GM19043 (cell line): Measurements from ENCODE around the gene ADAM17.
"Not testable (repeated sequence)": the region's sequence is repeated elsewhere in the genome, so short reads cannot be mapped to it uniquely, and the experiment has no call there.

Experiments
- ATAC-seq: cut with Tn5 transposase; IDR thresholded peaks from one replicate; pipeline ENCODE4 v1.9.1; 2021; ENCODE audit warnings: low read depth; ENCODE audit not compliant: unreplicated experiment

Gene ADAM17

GRCh38 chr2:9555297-9556120, at the start of gene ADAM17:
Gene ADAM17, minus strand, starts transcription at chr2:9555830. Its CDS starts 225 bp downstream, at chr2:9555605.
- ATAC-seq, result peak; percentile 79

- ATAC-seq, result no peak
These were observed 46.8 kb upstream of the ADAM17 start for GRCh38 chr2:9602412-9602811.

GRCh38 chr2:9601397-9601796, 45.8 kb upstream of the ADAM17 start:
- ATAC-seq, result no peak

GRCh38 chr2:9599430-9599829, 43.8 kb upstream of the ADAM17 start:
- no peak for ATAC-seq

- no peak for ATAC-seq
These were observed 41.1 kb upstream of the ADAM17 start for GRCh38 chr2:9596621-9597311.

GRCh38 chr2:9595746-9596145, 40.1 kb upstream of the ADAM17 start:
- no peak for ATAC-seq

- not testable (repeated sequence) for ATAC-seq
These were observed 39.6 kb upstream of the ADAM17 start for GRCh38 chr2:9595256-9595655.

GRCh38 chr2:9594366-9595054, 38.9 kb upstream of the ADAM17 start:
- ATAC-seq, result no peak

- no peak for ATAC-seq
These were observed 38.3 kb upstream of the ADAM17 start for GRCh38 chr2:9593925-9594324.

GRCh38 chr2:9592699-9593098, 37.1 kb upstream of the ADAM17 start:
- no peak for ATAC-seq

- ATAC-seq, result no peak
These were observed 35.0 kb upstream of the ADAM17 start for GRCh38 chr2:9590641-9591040.

- no peak for ATAC-seq
These were observed 30.8 kb upstream of the ADAM17 start for GRCh38 chr2:9586465-9586864.

- no peak for ATAC-seq
These were observed 29.9 kb upstream of the ADAM17 start for GRCh38 chr2:9585486-9585885.

- not testable (repeated sequence) for ATAC-seq
These were observed 29.3 kb upstream of the ADAM17 start for GRCh38 chr2:9584902-9585301.

GRCh38 chr2:9582624-9583023, 27.0 kb upstream of the ADAM17 start:
- ATAC-seq, result no peak

GRCh38 chr2:9578467-9579235, 23.0 kb upstream of the ADAM17 start:
- ATAC-seq, result no peak

- no peak for ATAC-seq
These were observed 18.7 kb upstream of the ADAM17 start for GRCh38 chr2:9574331-9574730.

- no peak for ATAC-seq
These were observed 18.2 kb upstream of the ADAM17 start for GRCh38 chr2:9573840-9574239.

- no peak for ATAC-seq
These were observed 17.5 kb upstream of the ADAM17 start for GRCh38 chr2:9573013-9573720.
